ENCODE data around the gene MICAL3.
"Not testable (repeated sequence)": the region's sequence is repeated elsewhere in the genome, so short reads cannot be mapped to it uniquely, and the experiment has no call there.

The MICAL3 gene

GRCh38 chr22:18031695-18032454, 7.5 kb upstream of the MICAL3 start:
- Histone ChIP-seq H3K27me3 (ENCODE audit: control insufficient read depth, insufficient read depth, low read length) (no peaks in the 10 kb centered on the region), H3K27ac (ENCODE audit: low read length) (no peak overlapping the region), H3K4me1 (ENCODE audit: control insufficient read depth, insufficient read depth, low read length) (no peaks in the 10 kb centered on the region; the same call in 1 of the 2 replicates), H3K36me3 (ENCODE audit: control insufficient read depth, insufficient read depth, low read length) (no peaks in the 10 kb centered on the region), H3K4me3 (ENCODE audit: low read length) (no peak overlapping the region), H3K9me3 (ENCODE audit: control insufficient read depth, insufficient read depth, low read length) (no peaks in the 10 kb centered on the region)
- no CpG with 5 or more reads among the region's 10 CpGs for WGBS (ENCODE audit: insufficient coverage, insufficient read length)
- DNase-seq (ENCODE audit: low read depth, low spot score): no peak

- no peaks in the 10 kb centered on the region for H3K4me1 ChIP-seq (ENCODE audit: control insufficient read depth, insufficient read depth, low read length)
- H3K27ac ChIP-seq (ENCODE audit: low read length): no peak overlapping the region
- H3K36me3 ChIP-seq (ENCODE audit: control insufficient read depth, insufficient read depth, low read length): no peaks in the 10 kb centered on the region
- H3K27me3 ChIP-seq (ENCODE audit: control insufficient read depth, insufficient read depth, low read length): peaks cover 11% of the 10 kb centered on the region
- WGBS (ENCODE audit: insufficient coverage, insufficient read length): no CpG with 5 or more reads among the region's 2 CpGs
- H3K9me3 ChIP-seq (ENCODE audit: control insufficient read depth, insufficient read depth, low read length): no peaks in the 10 kb centered on the region
- DNase-seq (ENCODE audit: low read depth, low spot score): no peak
- no peak overlapping the region for H3K4me3 ChIP-seq (ENCODE audit: low read length)
Observed at GRCh38 chr22:18029686-18030267, 5.4 kb upstream of the MICAL3 start.

GRCh38 chr22:18028817-18029527, 4.6 kb upstream of the MICAL3 start:
- no peaks in the 10 kb centered on the region for H3K36me3 ChIP-seq (ENCODE audit: control insufficient read depth, insufficient read depth, low read length)
- peaks cover 17% of the 10 kb centered on the region for H3K27me3 ChIP-seq (ENCODE audit: control insufficient read depth, insufficient read depth, low read length)
- no CpG with 5 or more reads among the region's 3 CpGs for WGBS (ENCODE audit: insufficient coverage, insufficient read length)
- H3K27ac ChIP-seq (ENCODE audit: low read length): no peak overlapping the region
- no peak for DNase-seq (ENCODE audit: low read depth, low spot score)
- no peaks in the 10 kb centered on the region for H3K4me1 ChIP-seq (ENCODE audit: control insufficient read depth, insufficient read depth, low read length)
- no peak overlapping the region for H3K4me3 ChIP-seq (ENCODE audit: low read length)
- H3K9me3 ChIP-seq (ENCODE audit: control insufficient read depth, insufficient read depth, low read length): no peaks in the 10 kb centered on the region

GRCh38 chr22:18025898-18026297, 1.5 kb upstream of the MICAL3 start:
- not testable (repeated sequence) for DNase-seq (ENCODE audit: low read depth, low spot score); H3K36me3 ChIP-seq (ENCODE audit: control insufficient read depth, insufficient read depth, low read length); H3K4me1 ChIP-seq (ENCODE audit: control insufficient read depth, insufficient read depth, low read length); H3K9me3 ChIP-seq (ENCODE audit: control insufficient read depth, insufficient read depth, low read length); H3K4me3 ChIP-seq (ENCODE audit: low read length); H3K27ac ChIP-seq (ENCODE audit: low read length)
- WGBS (ENCODE audit: insufficient coverage, insufficient read length): no CpG with 5 or more reads among the region's 4 CpGs
- peaks cover 19% of the 10 kb centered on the region for H3K27me3 ChIP-seq (ENCODE audit: control insufficient read depth, insufficient read depth, low read length)

GRCh38 chr22:18024956-18025720, 777 bp upstream of the MICAL3 start:
- Histone ChIP-seq H3K27ac (ENCODE audit: low read length) (no peak overlapping the region), H3K27me3 (ENCODE audit: control insufficient read depth, insufficient read depth, low read length) (peaks cover 19% of the 10 kb centered on the region), H3K36me3 (ENCODE audit: control insufficient read depth, insufficient read depth, low read length) (no peaks in the 10 kb centered on the region), H3K4me3 (ENCODE audit: low read length) (no peak overlapping the region), H3K4me1 (ENCODE audit: control insufficient read depth, insufficient read depth, low read length) (no peaks in the 10 kb centered on the region), H3K9me3 (ENCODE audit: control insufficient read depth, insufficient read depth, low read length) (no peaks in the 10 kb centered on the region)
- WGBS (ENCODE audit: insufficient coverage, insufficient read length): no CpG with 5 or more reads among the region's 21 CpGs
- no peak for DNase-seq (ENCODE audit: low read depth, low spot score)

GRCh38 chr22:18023509-18024275, 669 bp downstream of the MICAL3 start:
- no CpG with 5 or more reads among the region's 47 CpGs for WGBS (ENCODE audit: insufficient coverage, insufficient read length)
- H3K4me3 ChIP-seq (ENCODE audit: low read length): peak overlapping the region; percentile 43; the same call in 1 of the 2 replicates
- H3K36me3 ChIP-seq (ENCODE audit: control insufficient read depth, insufficient read depth, low read length): no peaks in the 10 kb centered on the region
- no peak for DNase-seq (ENCODE audit: low read depth, low spot score)
- no peaks in the 10 kb centered on the region for H3K4me1 ChIP-seq (ENCODE audit: control insufficient read depth, insufficient read depth, low read length)
- H3K27me3 ChIP-seq (ENCODE audit: control insufficient read depth, insufficient read depth, low read length): peaks cover 19% of the 10 kb centered on the region
- H3K27ac ChIP-seq (ENCODE audit: low read length): no peak overlapping the region
- H3K9me3 ChIP-seq (ENCODE audit: control insufficient read depth, insufficient read depth, low read length): no peaks in the 10 kb centered on the region

GRCh38 chr22:18022876-18023275, 1.5 kb downstream of the MICAL3 start:
- H3K27me3 ChIP-seq (ENCODE audit: control insufficient read depth, insufficient read depth, low read length): peaks cover 19% of the 10 kb centered on the region
- no peak overlapping the region for H3K4me3 ChIP-seq (ENCODE audit: low read length)
- no peak for DNase-seq (ENCODE audit: low read depth, low spot score)
- H3K27ac ChIP-seq (ENCODE audit: low read length): no peak overlapping the region
- no peaks in the 10 kb centered on the region for H3K4me1 ChIP-seq (ENCODE audit: control insufficient read depth, insufficient read depth, low read length)
- WGBS (ENCODE audit: insufficient coverage, insufficient read length): no CpG with 5 or more reads among the region's 3 CpGs
- H3K36me3 ChIP-seq (ENCODE audit: control insufficient read depth, insufficient read depth, low read length): no peaks in the 10 kb centered on the region
- H3K9me3 ChIP-seq (ENCODE audit: control insufficient read depth, insufficient read depth, low read length): no peaks in the 10 kb centered on the region

- WGBS (ENCODE audit: insufficient coverage, insufficient read length): no CpG with 5 or more reads among the region's 2 CpGs
- Histone ChIP-seq H3K27me3 (ENCODE audit: control insufficient read depth, insufficient read depth, low read length) (peaks cover 19% of the 10 kb centered on the region), H3K27ac (ENCODE audit: low read length) (no peak overlapping the region), H3K4me3 (ENCODE audit: low read length) (no peak overlapping the region), H3K36me3 (ENCODE audit: control insufficient read depth, insufficient read depth, low read length) (no peaks in the 10 kb centered on the region), H3K9me3 (ENCODE audit: control insufficient read depth, insufficient read depth, low read length) (no peaks in the 10 kb centered on the region), H3K4me1 (ENCODE audit: control insufficient read depth, insufficient read depth, low read length) (no peaks in the 10 kb centered on the region)
- DNase-seq (ENCODE audit: low read depth, low spot score): no peak
Observed at GRCh38 chr22:18021431-18021830, 2.9 kb downstream of the MICAL3 start.

- not testable (repeated sequence) for H3K4me1 ChIP-seq (ENCODE audit: control insufficient read depth, insufficient read depth, low read length); H3K4me3 ChIP-seq (ENCODE audit: low read length); DNase-seq (ENCODE audit: low read depth, low spot score); H3K27ac ChIP-seq (ENCODE audit: low read length); H3K9me3 ChIP-seq (ENCODE audit: control insufficient read depth, insufficient read depth, low read length); H3K36me3 ChIP-seq (ENCODE audit: control insufficient read depth, insufficient read depth, low read length)
- no CpG with 5 or more reads among the region's 2 CpGs for WGBS (ENCODE audit: insufficient coverage, insufficient read length)
- H3K27me3 ChIP-seq (ENCODE audit: control insufficient read depth, insufficient read depth, low read length): peaks cover 17% of the 10 kb centered on the region
Observed at GRCh38 chr22:18020743-18021142, 3.6 kb downstream of the MICAL3 start.

Measured in iPS DF 6.9 (cell line).